Endodermal cell (in vitro differentiated cells): ENCODE results near the gene SSX4. TPM values are rescaled to one million over a fixed set of nuclear protein-coding genes. Genes with fewer than 3 reads are reported as not detected.
"Not testable (repeated sequence)": the region's sequence is repeated elsewhere in the genome, so short reads cannot be mapped to it uniquely, and the experiment has no call there.

Experiments used
- DNase-seq: peaks from one replicate; pipeline ENCODE4 v3.0.0-alpha.2; 2017
- H3K27ac ChIP-seq: 2 replicates; pipeline ENCODE4 v1.5.1; 2013; ENCODE audit warnings: mild to moderate bottlenecking, low read depth, low read length, moderate library complexity
- H3K27me3 ChIP-seq: 2 replicates; pipeline ENCODE4 v1.6.1; 2013; ENCODE audit warnings: mild to moderate bottlenecking, low read length, moderate library complexity; ENCODE audit not compliant: insufficient read depth, control insufficient read depth, poor library complexity, severe bottlenecking
- H3K36me3 ChIP-seq: 2 replicates; pipeline ENCODE4 v1.7.0; 2013; ENCODE audit warnings: mild to moderate bottlenecking, low read length, moderate library complexity; ENCODE audit not compliant: control insufficient read depth, insufficient read depth
- H3K4me1 ChIP-seq: one replicate; pipeline ENCODE4 v1.7.0; 2013; ENCODE audit warnings: low read length; ENCODE audit not compliant: control insufficient read depth, insufficient read depth
- H3K4me3 ChIP-seq: 2 replicates; pipeline ENCODE4 v1.5.1; 2013; ENCODE audit warnings: mild to moderate bottlenecking, low read length, moderate library complexity
- H3K9ac ChIP-seq: 2 replicates; pipeline ENCODE4 v1.6.1; 2013; ENCODE audit warnings: mild to moderate bottlenecking, low read length, moderate library complexity; ENCODE audit not compliant: poor library complexity, severe bottlenecking; ENCODE audit errors: extremely low read depth
- H3K9me3 ChIP-seq: 2 replicates; pipeline ENCODE4 v1.6.1; 2013; ENCODE audit warnings: mild to moderate bottlenecking, low read length, moderate library complexity; ENCODE audit not compliant: control insufficient read depth
- H3K27ac Mint-ChIP-seq: 2 replicates; pipeline ENCODE4 v1.8.0; 2020; ENCODE audit warnings: mixed read lengths
- H3K27me3 Mint-ChIP-seq: 2 replicates; pipeline ENCODE4 v1.8.0; 2021; ENCODE audit warnings: mild to moderate bottlenecking, mixed read lengths; ENCODE audit not compliant: insufficient read depth
- H3K36me3 Mint-ChIP-seq: 2 replicates; pipeline ENCODE4 v1.8.0; 2020; ENCODE audit warnings: low read depth, mixed read lengths
- H3K4me1 Mint-ChIP-seq: 2 replicates; pipeline ENCODE4 v1.8.0; 2020; ENCODE audit warnings: mixed read lengths
- H3K4me3 Mint-ChIP-seq: 2 replicates; pipeline ENCODE4 v1.8.0; 2020; ENCODE audit warnings: mild to moderate bottlenecking, moderate library complexity, mixed read lengths
- H3K9me3 Mint-ChIP-seq: 2 replicates; pipeline ENCODE4 v1.8.0; 2020; ENCODE audit warnings: mild to moderate bottlenecking, mixed read lengths
- WGBS, 2 experiments: methylation state at CpG; one replicate each; pipeline versions ENCODE4 v1.1.5 to v1.1.7; 2013; ENCODE audit warnings: missing lambda C conversion rate in 2 of 2, mixed read lengths in 1 of 2; ENCODE audit not compliant: insufficient coverage in 1 of 2, insufficient read length in 1 of 2; 5-methylcytosine and 5-hydroxymethylcytosine counted together
- long read RNA-seq, 4 experiments: library from polyadenylated mRNA in 2 of 4; library from RNA in 1 of 4; library from capped mRNA in 1 of 4; stranded (forward) in 3 of 4; unstranded in 1 of 4; transcript quantifications; one replicate each; pipeline ENCODE4 v2.0.0, GENCODE V29; 2020 to 2021; ENCODE audit warnings: inconsistent platforms in 1 of 4
- polyA plus RNA-seq, 2 experiments: library from polyadenylated mRNA; stranded (reverse); fragments of 50-300 nt; gene quantifications; one replicate each; pipeline ENCODE4 v1.2.3, GENCODE V29; 2013
- total RNA-seq, 2 donors: library from RNA; stranded (reverse); fragmentation: NEBNext Ultra II Directional in 1 of 2; extraction: Animal tissue kit (Norgen Biotek cat#: 25700) in 1 of 2; gene quantifications; 2 replicates in 1 of 2; 3 replicates in 1 of 2; pipeline ENCODE4 v1.2.1, GENCODE V29; 2021
- TF ChIP-seq, protein P1 (sequence below): fragments of 200-600 bp; sonication (generic); conservative IDR thresholded peaks from 2 replicates; pipeline ENCODE4 v1.5.0; 2021; ENCODE audit warnings: antibody characterized with exemption, mild to moderate bottlenecking

Gene SSX4, protein sequence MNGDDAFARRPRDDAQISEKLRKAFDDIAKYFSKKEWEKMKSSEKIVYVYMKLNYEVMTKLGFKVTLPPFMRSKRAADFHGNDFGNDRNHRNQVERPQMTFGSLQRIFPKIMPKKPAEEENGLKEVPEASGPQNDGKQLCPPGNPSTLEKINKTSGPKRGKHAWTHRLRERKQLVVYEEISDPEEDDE
- total RNA-seq, result 1 to 10 TPM in 1 of 2 donors, under 1 TPM in 1; 1.00 to 1.5 TPM
- polyA plus RNA-seq (2013, experiment 1 of 2), result not detected
- polyA plus RNA-seq (2013, experiment 2 of 2), result 0.37 TPM
- long read RNA-seq, experiment 1, partial matches to known transcripts, result 2 of 2 reads
- long read RNA-seq, experiment 1, other reads (novel, unspliced or antisense), result 0 of 2 reads
- long read RNA-seq, experiment 2, partial matches to known transcripts, result 0 of 1 reads
- long read RNA-seq, experiment 2, other reads (novel, unspliced or antisense), result 1 of 1 reads
- long read RNA-seq, experiment 3, partial matches to known transcripts, result 1 of 2 reads
- long read RNA-seq, experiment 3, other reads (novel, unspliced or antisense), result 1 of 2 reads
- long read RNA-seq, experiment 4, partial matches to known transcripts, result 3 of 4 reads
- long read RNA-seq, experiment 4, other reads (novel, unspliced or antisense), result 1 of 4 reads

DNA sequence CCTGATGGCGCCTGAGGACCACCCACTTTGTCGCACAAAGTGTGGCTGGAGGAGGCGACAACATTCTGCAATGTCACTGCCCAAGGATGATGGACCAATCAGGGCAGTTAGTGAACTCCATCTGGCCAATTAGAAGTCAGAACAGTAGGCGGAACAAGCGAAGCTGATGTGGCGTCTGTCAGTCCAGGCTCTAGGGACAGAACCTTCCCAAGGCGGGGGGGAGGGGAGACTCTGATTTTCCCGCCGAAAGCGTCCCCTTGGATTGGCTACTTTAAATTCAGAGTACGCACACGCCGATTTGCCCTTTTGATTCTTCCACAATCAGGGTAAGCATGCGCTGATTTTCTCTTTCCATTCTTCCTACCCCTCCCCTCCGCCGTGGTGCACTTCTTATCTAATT lies at the start of gene SSX4:
Gene SSX4, plus strand, starts transcription at position 301 of the 400 bp plus-strand sequence. CDS start 515 bp downstream, outside the sequence.
- not testable (repeated sequence) for H3K27me3 Mint-ChIP-seq, H3K4me1 Mint-ChIP-seq, H3K9ac ChIP-seq, H3K4me3 Mint-ChIP-seq, H3K4me3 ChIP-seq, H3K27ac ChIP-seq, H3K27ac Mint-ChIP-seq, H3K9me3 Mint-ChIP-seq, H3K4me1 ChIP-seq, H3K27me3 ChIP-seq, H3K36me3 ChIP-seq, DNase-seq, H3K9me3 ChIP-seq, H3K36me3 Mint-ChIP-seq
- WGBS, 2 experiments, result no CpG with 5 or more reads among the region's 16 CpGs

DNA sequence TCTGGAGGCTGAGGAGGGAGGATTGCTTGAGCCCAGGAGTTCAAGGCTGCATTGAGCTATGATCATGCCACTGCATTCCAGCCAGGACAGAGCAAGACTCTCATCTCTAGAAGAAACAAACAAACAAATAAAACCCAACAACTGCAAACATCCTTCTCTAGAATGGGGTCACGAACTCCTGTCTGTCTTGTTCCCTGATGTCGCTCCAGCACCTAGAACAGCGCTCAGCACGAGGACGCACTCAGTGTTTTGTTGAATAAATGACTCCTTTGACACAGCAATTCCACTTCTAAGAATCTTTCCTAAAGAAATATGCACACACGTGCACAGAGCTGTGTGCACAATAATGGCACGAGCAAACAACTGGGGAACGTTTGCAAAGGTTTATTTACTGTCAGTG lies 37.3 kb upstream of the SSX4 start:
- not testable (repeated sequence) for H3K4me3 Mint-ChIP-seq, H3K27me3 Mint-ChIP-seq, H3K27ac Mint-ChIP-seq, H3K9ac ChIP-seq, H3K36me3 Mint-ChIP-seq, H3K9me3 ChIP-seq, H3K4me3 ChIP-seq, H3K4me1 ChIP-seq, H3K27ac ChIP-seq, H3K27me3 ChIP-seq, H3K4me1 Mint-ChIP-seq, H3K36me3 ChIP-seq, DNase-seq
- 60 to 90% methylated on average over 2 to 7 of the region's 8 CpGs for WGBS, 2 experiments
- peaks cover 47% of the 10 kb centered on the region for H3K9me3 Mint-ChIP-seq

DNA sequence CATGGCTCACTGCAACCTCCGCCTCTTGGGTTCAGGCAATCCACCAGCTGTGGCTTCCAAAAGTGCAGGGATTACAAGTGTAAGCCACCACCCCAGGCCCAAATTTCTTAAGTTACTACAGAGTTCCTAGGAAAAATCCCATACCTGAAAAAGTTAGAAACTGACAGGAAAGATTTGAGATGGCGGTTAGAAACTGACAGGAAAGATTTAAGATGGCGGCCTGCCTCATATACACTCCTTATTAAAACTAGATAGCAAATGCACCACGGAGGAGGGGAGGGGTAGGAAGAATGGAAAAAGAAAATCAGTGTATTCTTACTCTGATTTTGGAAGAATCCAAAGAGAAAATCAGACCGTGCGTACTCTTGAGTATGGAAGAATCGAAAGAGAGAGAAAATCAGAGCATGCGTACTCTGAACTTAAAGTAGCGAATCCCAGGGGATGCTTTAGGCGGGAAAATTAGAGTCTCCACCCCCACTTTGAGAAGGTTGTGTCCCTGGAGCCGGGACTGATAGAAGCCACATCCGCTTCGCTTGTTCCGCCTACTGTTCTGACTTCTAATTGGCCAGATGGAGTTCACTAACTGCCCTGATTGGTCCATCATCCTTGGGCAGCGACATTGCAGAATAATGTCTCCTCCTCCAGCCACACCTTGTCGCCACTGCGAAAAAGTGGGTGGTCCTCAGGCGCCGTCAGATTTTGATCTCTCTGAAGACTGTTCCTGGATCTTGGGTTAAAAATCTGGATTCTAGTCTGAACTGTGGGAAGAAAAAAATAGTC lies 26.8 kb upstream of the SSX4 start, which contains the start of gene SSX3:
Gene SSX3, minus strand, starts transcription at position 389 of the 780 bp plus-strand sequence. CDS start 1,454 bp downstream, outside the sequence.
- peaks cover 69% of the 10 kb centered on the region for H3K9me3 Mint-ChIP-seq
- H3K27ac ChIP-seq, H3K4me1 Mint-ChIP-seq, H3K9me3 ChIP-seq, H3K4me3 Mint-ChIP-seq, H3K27me3 Mint-ChIP-seq, H3K36me3 Mint-ChIP-seq, H3K9ac ChIP-seq, DNase-seq, H3K27me3 ChIP-seq, H3K36me3 ChIP-seq, H3K4me3 ChIP-seq, H3K27ac Mint-ChIP-seq, H3K4me1 ChIP-seq: not testable (repeated sequence)
- WGBS, 2 experiments, result 97 to 100% methylated on average over 2 to 16 of the region's 19 CpGs

DNA sequence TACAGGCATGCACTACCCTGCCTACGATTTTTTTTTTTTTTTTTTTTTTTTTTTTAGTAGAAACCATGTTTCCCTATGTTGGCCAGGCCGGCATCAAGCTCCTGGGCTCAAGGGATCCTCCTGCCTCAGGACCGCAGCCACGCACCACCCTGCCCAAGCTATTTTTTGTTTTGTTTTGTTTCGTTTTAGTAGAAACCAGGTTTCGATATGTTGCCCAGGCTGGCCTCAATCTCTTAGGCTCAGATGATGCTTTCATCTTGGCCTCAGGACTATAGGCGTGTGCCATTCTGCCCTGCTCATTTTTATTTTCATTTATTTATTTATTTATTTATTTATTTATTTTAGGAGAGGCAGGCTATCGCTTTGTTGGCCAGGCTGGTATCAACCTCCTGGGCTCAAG lies 25.7 kb upstream of the SSX4 start:
- Histone ChIP-seq H3K9ac (no peak overlapping the region), H3K4me1 (no peaks in the 10 kb centered on the region), H3K36me3 (no peaks in the 10 kb centered on the region), H3K27ac (no peak overlapping the region), H3K27me3 (no peaks in the 10 kb centered on the region), H3K4me3 (no peak overlapping the region), H3K9me3 (no peaks in the 10 kb centered on the region)
- Mint-ChIP-seq H3K27ac (no peak overlapping the region), H3K36me3 (no peaks in the 10 kb centered on the region), H3K9me3 (peaks cover 62% of the 10 kb centered on the region), H3K4me1 (no peaks in the 10 kb centered on the region), H3K4me3 (no peak overlapping the region), H3K27me3 (no peaks in the 10 kb centered on the region)
- 97% methylated on average over 7 of the region's 8 CpGs; no CpG with 5 or more reads in 1 of the 2 experiments for WGBS, 2 experiments
- DNase-seq, result no peak
- TF ChIP-seq, protein P1, sequence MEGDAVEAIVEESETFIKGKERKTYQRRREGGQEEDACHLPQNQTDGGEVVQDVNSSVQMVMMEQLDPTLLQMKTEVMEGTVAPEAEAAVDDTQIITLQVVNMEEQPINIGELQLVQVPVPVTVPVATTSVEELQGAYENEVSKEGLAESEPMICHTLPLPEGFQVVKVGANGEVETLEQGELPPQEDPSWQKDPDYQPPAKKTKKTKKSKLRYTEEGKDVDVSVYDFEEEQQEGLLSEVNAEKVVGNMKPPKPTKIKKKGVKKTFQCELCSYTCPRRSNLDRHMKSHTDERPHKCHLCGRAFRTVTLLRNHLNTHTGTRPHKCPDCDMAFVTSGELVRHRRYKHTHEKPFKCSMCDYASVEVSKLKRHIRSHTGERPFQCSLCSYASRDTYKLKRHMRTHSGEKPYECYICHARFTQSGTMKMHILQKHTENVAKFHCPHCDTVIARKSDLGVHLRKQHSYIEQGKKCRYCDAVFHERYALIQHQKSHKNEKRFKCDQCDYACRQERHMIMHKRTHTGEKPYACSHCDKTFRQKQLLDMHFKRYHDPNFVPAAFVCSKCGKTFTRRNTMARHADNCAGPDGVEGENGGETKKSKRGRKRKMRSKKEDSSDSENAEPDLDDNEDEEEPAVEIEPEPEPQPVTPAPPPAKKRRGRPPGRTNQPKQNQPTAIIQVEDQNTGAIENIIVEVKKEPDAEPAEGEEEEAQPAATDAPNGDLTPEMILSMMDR, result no peak

DNA sequence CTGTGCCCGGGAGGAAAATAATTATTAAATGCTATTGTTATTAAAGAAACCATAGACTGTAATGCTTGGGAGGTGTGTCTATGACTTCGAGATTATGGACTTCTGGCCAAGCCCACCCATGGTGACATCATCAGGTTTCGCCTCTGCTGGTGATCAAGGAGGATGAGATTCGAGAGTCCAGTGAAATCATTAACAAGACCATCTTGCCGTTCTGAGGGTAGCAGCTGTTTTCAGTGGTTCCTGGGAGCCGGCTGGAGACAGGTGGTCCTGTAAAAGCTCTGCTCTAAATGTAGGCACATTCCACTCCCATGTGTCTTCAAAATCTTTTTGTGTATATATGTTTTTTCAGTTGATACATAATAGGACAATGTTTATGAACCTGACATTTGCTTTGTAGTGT lies 24.1 kb upstream of the SSX4 start:
- not testable (repeated sequence) for H3K27me3 Mint-ChIP-seq, H3K4me3 ChIP-seq, H3K27ac Mint-ChIP-seq, H3K4me1 ChIP-seq, H3K27ac ChIP-seq, H3K36me3 ChIP-seq, H3K4me3 Mint-ChIP-seq, H3K9me3 ChIP-seq, H3K9ac ChIP-seq, H3K4me1 Mint-ChIP-seq, H3K36me3 Mint-ChIP-seq, DNase-seq, H3K27me3 ChIP-seq
- H3K9me3 Mint-ChIP-seq, result peaks cover 54% of the 10 kb centered on the region
- WGBS, 2 experiments, result 95% methylated on average over 4 of the region's 6 CpGs; no CpG with 5 or more reads in 1 of the 2 experiments
